Endothelial cell of umbilical vein (primary cell): ENCODE data around the gene ZNF804B. TPM values are rescaled to one million over a fixed set of nuclear protein-coding genes. Genes with fewer than 3 reads are reported as not detected.

Experiments
- BruUV-seq: library from RNA; stranded (reverse); fragments of 400-500 nt; replicated peaks from 2 replicates; lab custom pipeline; 2021; lab: Mats Ljungman, UMichigan
- CTCF ChIA-PET: fragments of 300-600, 350-600 bp; sonication (Branson Sonifier 250); formaldehyde crosslinking; loops from one replicate; lab custom pipeline; 2021; ENCODE audit warnings: antibody characterized with exemption, inconsistent platforms; lab: Charles Lee
- POLR2A ChIA-PET: fragments of 300-600, 350-600 bp; sonication (Branson Sonifier 250); formaldehyde crosslinking; loops from one replicate; lab custom pipeline; 2021; ENCODE audit warnings: antibody characterized with exemption, inconsistent platforms; lab: Charles Lee
- DNase-seq: peaks from one replicate; pipeline ENCODE4 v3.0.0-alpha.2; 2011; ENCODE audit warnings: low read depth, low spot score
- FAIRE-seq: peaks from 2 replicates; lab custom pipeline; 2011; peaks lifted over from hg19 to GRCh38; lab: Jason Lieb, UNC
- H2AFZ ChIP-seq: 2 replicates; pipeline ENCODE4 v1.6.0; 2012; ENCODE audit warnings: low read depth, low read length, control low read depth, inconsistent platforms
- H3K27ac ChIP-seq: 2 replicates; pipeline ENCODE4 v1.5.1; 2011; ENCODE audit warnings: low read depth, mild to moderate bottlenecking, control low read depth, low read length, moderate library complexity; ENCODE audit not compliant: insufficient read depth
- H3K27me3 ChIP-seq, 2 experiments: 2 replicates each; pipeline versions ENCODE4 v1.6.0 to v1.6.1; 2011; ENCODE audit warnings: low read length in 2 of 2, mixed read lengths in 1 of 2; ENCODE audit not compliant: control insufficient read depth in 2 of 2, insufficient read depth in 2 of 2
- H3K36me3 ChIP-seq, 2 experiments: 2 replicates in 1 of 2; 3 replicates in 1 of 2; pipeline ENCODE4 v1.5.1; 2011; ENCODE audit warnings: low read length in 2 of 2, mild to moderate bottlenecking in 1 of 2, moderate library complexity in 1 of 2; ENCODE audit not compliant: control insufficient read depth in 2 of 2, insufficient read depth in 2 of 2; ENCODE audit errors: extremely low read depth in 1 of 2
- H3K4me1 ChIP-seq: 3 replicates; pipeline ENCODE4 v1.5.1; 2011; ENCODE audit warnings: mild to moderate bottlenecking, low read length; ENCODE audit not compliant: control insufficient read depth, insufficient read depth; ENCODE audit errors: extremely low read depth
- H3K4me2 ChIP-seq: 2 replicates; pipeline ENCODE4 v1.6.1; 2011; ENCODE audit warnings: low read length, control low read depth, mixed read lengths; ENCODE audit not compliant: insufficient read depth
- H3K4me3 ChIP-seq, 3 experiments: fragments of 200-600 bp in 1 of 3; sonication (generic), shearing (Covaris generic) in 1 of 3; replicated peaks in 1 of 3; 2 replicates each; pipeline ENCODE4 v1.5.1; 2011 to 2016; ENCODE audit warnings: control low read depth in 3 of 3, low read length in 3 of 3, mild to moderate bottlenecking in 2 of 3, inconsistent platforms in 1 of 3, low read depth in 1 of 3, moderate library complexity in 1 of 3; ENCODE audit not compliant: insufficient read depth in 1 of 3
- H3K79me2 ChIP-seq: 2 replicates; pipeline ENCODE4 v1.6.0; 2012; ENCODE audit warnings: low read length, inconsistent platforms; ENCODE audit not compliant: control insufficient read depth, insufficient read depth
- H3K9ac ChIP-seq: replicated peaks from 2 replicates; pipeline ENCODE3; 2011; ENCODE audit warnings: low read length, control low read depth; ENCODE audit not compliant: insufficient read depth; ENCODE audit errors: extremely low read depth
- H3K9me1 ChIP-seq: replicated peaks from 3 replicates; pipeline ENCODE4 v1.6.0; 2011; ENCODE audit warnings: mild to moderate bottlenecking, low read length; ENCODE audit not compliant: control insufficient read depth, insufficient read depth; ENCODE audit errors: extremely low read depth
- H3K9me3 ChIP-seq: replicated peaks from 2 replicates; pipeline ENCODE4 v1.5.1; 2012; ENCODE audit warnings: low read length, inconsistent platforms; ENCODE audit not compliant: control insufficient read depth, insufficient read depth
- H4K20me1 ChIP-seq: replicated peaks from 2 replicates; pipeline ENCODE3; 2011; ENCODE audit warnings: mild to moderate bottlenecking, low read length; ENCODE audit not compliant: control insufficient read depth, insufficient read depth; ENCODE audit errors: extremely low read depth
- EZH2 ChIP-seq: IDR thresholded peaks from 2 replicates; pipeline ENCODE4 v1.6.1; 2012; ENCODE audit warnings: borderline replicate concordance, low read depth, mild to moderate bottlenecking, moderate library complexity, low read length, inconsistent platforms; ENCODE audit not compliant: severe bottlenecking
- FOS ChIP-seq: IDR thresholded peaks from 2 replicates; pipeline ENCODE4 v1.6.1; 2011; ENCODE audit warnings: mild to moderate bottlenecking, low read length, moderate library complexity, borderline replicate concordance; ENCODE audit not compliant: insufficient read depth
- GATA2 ChIP-seq: IDR thresholded peaks from 2 replicates; pipeline ENCODE4 v1.7.0; 2011; ENCODE audit warnings: low read depth, mild to moderate bottlenecking, moderate library complexity, mixed read lengths, low read length; ENCODE audit not compliant: insufficient read length, insufficient read depth
- JUN ChIP-seq: IDR thresholded peaks from 2 replicates; pipeline ENCODE4 v1.6.1; 2011; ENCODE audit warnings: borderline replicate concordance, low read depth; ENCODE audit not compliant: insufficient read length, insufficient read depth
- MYC ChIP-seq: IDR thresholded peaks from one replicate; pipeline ENCODE4 v1.6.1; 2011; ENCODE audit warnings: mild to moderate bottlenecking, low read depth, low read length
- POLR2A ChIP-seq: IDR thresholded peaks from 2 replicates; pipeline ENCODE4 v1.6.1; 2012; ENCODE audit warnings: low read depth, mild to moderate bottlenecking, control low read depth, low read length
- POLR2AphosphoS5 ChIP-seq: IDR thresholded peaks from 2 replicates; pipeline ENCODE4 v1.6.1; 2012; ENCODE audit warnings: low read depth, mild to moderate bottlenecking, control low read depth, low read length, moderate library complexity; ENCODE audit not compliant: insufficient read depth
- dilution Hi-C: fragments of 300-500 bp; cut with MboI; formaldehyde crosslinking; loops from one replicate; pipeline ENCODE4 v1.15.0; 2019; ENCODE audit warnings: low sequenced_read_pairs; ENCODE audit not compliant: extremely low pct_ligation_motif_present
- intact Hi-C: fragments of 100-400 bp; cut with micrococcal nuclease; formaldehyde crosslinking; loops from one replicate; pipeline ENCODE4 v1.10.0; 2022
- polyA plus RNA-seq, 4 experiments: library from polyadenylated mRNA; depleted of rRNA in 3 of 4; stranded (reverse) in 3 of 4; unstranded in 1 of 4; fragments of >200 nt; gene quantifications; 2 replicates each; pipeline versions ENCODE4 v1.2.1 to v1.2.3, GENCODE V29; 2011 to 2012; ENCODE audit warnings: missing spikeins in 1 of 4
- total RNA-seq: library from RNA; stranded (reverse); gene quantifications from 2 replicates; pipeline ENCODE4 v1.2.3, GENCODE V29; 2021
- TF ChIP-seq, protein P1 (sequence below): IDR thresholded peaks from 2 replicates; pipeline ENCODE4 v1.6.1; 2011; ENCODE audit not compliant: insufficient read depth, insufficient read length
- TF ChIP-seq, protein P2 (sequence below), 2 donors: IDR thresholded peaks; 1 replicate in 1 of 2; 2 replicates in 1 of 2; pipeline ENCODE4 v1.5.1; 2011; ENCODE audit warnings: low read length in 2 of 2, mild to moderate bottlenecking in 2 of 2, moderate library complexity in 2 of 2, control low read depth in 1 of 2, inconsistent platforms in 1 of 2, low read depth in 1 of 2; ENCODE audit not compliant: insufficient read depth in 1 of 2; ENCODE audit errors: extremely low read depth in 1 of 2

ZNF804B gene
- total and polyA plus RNA-seq, 2 donors (not counting 3 experiments of a cell fraction or from before 2014, with no cell fraction given), result not detected

DNA sequence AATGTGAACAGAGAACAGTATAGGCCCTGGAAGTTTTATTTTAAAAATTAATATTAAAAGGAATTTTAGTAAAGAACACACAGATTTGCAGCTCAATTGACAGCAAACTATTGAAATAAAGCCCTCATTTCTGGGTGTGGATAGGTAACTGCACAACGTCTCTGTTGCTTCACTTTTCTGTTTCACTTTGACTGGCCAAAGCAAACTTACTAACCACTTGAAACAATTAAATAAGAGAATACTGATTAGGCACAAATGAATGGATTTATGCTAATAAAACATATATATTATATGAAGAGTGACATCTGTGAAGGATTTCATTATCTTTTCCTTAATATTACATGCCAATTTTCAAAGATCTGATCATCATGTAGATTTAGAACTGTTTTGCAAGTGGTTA is 11.9 kb downstream of the ZNF804B start:
- Histone ChIP-seq H3K27ac (no peak overlapping the region), H4K20me1 (no peaks in the 10 kb centered on the region), H3K9me1 (no peaks in the 10 kb centered on the region), H3K9me3 (no peaks in the 10 kb centered on the region), H3K27me3 (no peaks in the 10 kb centered on the region), H3K4me3 (no peak overlapping the region), H3K4me2 (no peak overlapping the region), H2AFZ (no peak overlapping the region), H3K79me2 (no peaks in the 10 kb centered on the region), H3K9ac (no peak overlapping the region), H3K4me1 (no peaks in the 10 kb centered on the region), H3K36me3 (no peaks in the 10 kb centered on the region)
- FAIRE-seq (no peak), DNase-seq (no peak)
- no TSS peak for BruUV-seq
- intact Hi-C loops (no loop called here), dilution Hi-C loops (no loop called here)
- CTCF ChIA-PET, result no interaction called here
- TF ChIP-seq FOS, result no peak
- no peak for TF ChIP-seq GATA2
- no peak for TF ChIP-seq POLR2AphosphoS5
- no peak for TF ChIP-seq POLR2A
- TF ChIP-seq JUN, result no peak
- no peak for TF ChIP-seq EZH2
- TF ChIP-seq, protein P1, sequence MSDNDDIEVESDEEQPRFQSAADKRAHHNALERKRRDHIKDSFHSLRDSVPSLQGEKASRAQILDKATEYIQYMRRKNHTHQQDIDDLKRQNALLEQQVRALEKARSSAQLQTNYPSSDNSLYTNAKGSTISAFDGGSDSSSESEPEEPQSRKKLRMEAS, result no peak
- TF ChIP-seq MYC, result no peak
- TF ChIP-seq, protein P2, sequence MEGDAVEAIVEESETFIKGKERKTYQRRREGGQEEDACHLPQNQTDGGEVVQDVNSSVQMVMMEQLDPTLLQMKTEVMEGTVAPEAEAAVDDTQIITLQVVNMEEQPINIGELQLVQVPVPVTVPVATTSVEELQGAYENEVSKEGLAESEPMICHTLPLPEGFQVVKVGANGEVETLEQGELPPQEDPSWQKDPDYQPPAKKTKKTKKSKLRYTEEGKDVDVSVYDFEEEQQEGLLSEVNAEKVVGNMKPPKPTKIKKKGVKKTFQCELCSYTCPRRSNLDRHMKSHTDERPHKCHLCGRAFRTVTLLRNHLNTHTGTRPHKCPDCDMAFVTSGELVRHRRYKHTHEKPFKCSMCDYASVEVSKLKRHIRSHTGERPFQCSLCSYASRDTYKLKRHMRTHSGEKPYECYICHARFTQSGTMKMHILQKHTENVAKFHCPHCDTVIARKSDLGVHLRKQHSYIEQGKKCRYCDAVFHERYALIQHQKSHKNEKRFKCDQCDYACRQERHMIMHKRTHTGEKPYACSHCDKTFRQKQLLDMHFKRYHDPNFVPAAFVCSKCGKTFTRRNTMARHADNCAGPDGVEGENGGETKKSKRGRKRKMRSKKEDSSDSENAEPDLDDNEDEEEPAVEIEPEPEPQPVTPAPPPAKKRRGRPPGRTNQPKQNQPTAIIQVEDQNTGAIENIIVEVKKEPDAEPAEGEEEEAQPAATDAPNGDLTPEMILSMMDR (IDR thresholded peaks at IDR 0.05; ENCODE audit: extremely low read depth in 1 of 2, insufficient read depth in 1 of 2, low read depth in 1 of 2, low read length in 2 of 2), result no peak
- POLR2A ChIA-PET, result no interaction called here
